A673 (cell line): Measurements from ENCODE around the gene MYMK. TPM values are rescaled to one million over a fixed set of nuclear protein-coding genes. Genes with fewer than 3 reads are reported as not detected.

Experiments
- BruUV-seq: library from RNA; stranded (reverse); fragments of 400-500 nt; replicated peaks from 2 replicates; lab custom pipeline; 2021; lab: Mats Ljungman, UMichigan
- CTCF ChIA-PET: fragments of 300-600 bp; sonication (Branson Sonifier 250); formaldehyde crosslinking; loops from one replicate; lab custom pipeline; 2022; ENCODE audit warnings: antibody characterized with exemption; lab: Charles Lee
- POLR2A ChIA-PET: fragments of 300-600 bp; sonication (Branson Sonifier 250); formaldehyde crosslinking; loops from one replicate; lab custom pipeline; 2022; ENCODE audit warnings: antibody characterized with exemption; ENCODE audit not compliant: low non-redundant PET; lab: Charles Lee
- DNase-seq: peaks from one replicate; pipeline ENCODE4 v3.0.0-alpha.2; 2015; ENCODE audit warnings: low spot score
- H3K27ac ChIP-seq: fragments of 200-600 bp; sonication (generic); 2 replicates; pipeline ENCODE4 v1.5.1; 2016; ENCODE audit warnings: mixed run types, low read depth, mild to moderate bottlenecking, mixed read lengths, antibody characterized with exemption, low read length; ENCODE audit not compliant: poor library complexity, severe bottlenecking
- H3K27me3 ChIP-seq: fragments of 200-600 bp; sonication (generic); replicated peaks from 2 replicates; pipeline ENCODE4 v1.6.1; 2017; ENCODE audit warnings: mixed run types, low read depth, mild to moderate bottlenecking, mixed read lengths, antibody characterized with exemption, low read length; ENCODE audit not compliant: insufficient read depth, poor library complexity
- H3K36me3 ChIP-seq: fragments of 200-600 bp; sonication (generic); 2 replicates; pipeline ENCODE4 v1.6.1; 2016; ENCODE audit warnings: mixed run types, mild to moderate bottlenecking, mixed read lengths, antibody characterized with exemption, low read length; ENCODE audit not compliant: insufficient read depth, poor library complexity, severe bottlenecking
- H3K4me1 ChIP-seq: fragments of 200-600 bp; sonication (generic); 2 replicates; pipeline ENCODE4 v1.6.1; 2017; ENCODE audit warnings: mixed run types, mild to moderate bottlenecking, mixed read lengths, antibody characterized with exemption, low read length; ENCODE audit not compliant: insufficient read depth, poor library complexity, severe bottlenecking
- H3K4me3 ChIP-seq: fragments of 200-600 bp; sonication (generic); 2 replicates; pipeline ENCODE4 v1.5.1; 2016; ENCODE audit warnings: low read depth, mixed run types, mild to moderate bottlenecking, mixed read lengths, low read length; ENCODE audit not compliant: poor library complexity, severe bottlenecking
- H3K9me3 ChIP-seq: fragments of 200-600 bp; sonication (generic); 2 replicates; pipeline ENCODE4 v1.6.1; 2016; ENCODE audit warnings: mixed run types, low read depth, mild to moderate bottlenecking, mixed read lengths, antibody characterized with exemption, low read length; ENCODE audit not compliant: poor library complexity, severe bottlenecking
- EZH2 ChIP-seq: fragments of 200-600 bp; sonication (generic); IDR thresholded peaks from 2 replicates; pipeline ENCODE4 v1.6.1; 2017; ENCODE audit warnings: borderline replicate concordance, low read depth, mild to moderate bottlenecking, mixed read lengths, antibody characterized with exemption, low read length; ENCODE audit not compliant: poor library complexity, severe bottlenecking
- intact Hi-C: fragments of 100-400 bp; cut with micrococcal nuclease; formaldehyde crosslinking; loops from one replicate; pipeline ENCODE4 v1.10.0; 2022; ENCODE audit not compliant: unreplicated experiment
- total RNA-seq: library from RNA; stranded (reverse); gene quantifications from 2 replicates; pipeline ENCODE4 v1.2.3, GENCODE V29; 2021
- TF ChIP-seq, protein P1 (sequence below): fragments of 300-800, 200-600 bp; sonication (generic); conservative IDR thresholded peaks from 2 replicates; pipeline ENCODE4 v1.5.1; 2017; ENCODE audit warnings: low read depth, mild to moderate bottlenecking, antibody characterized with exemption, low read length, moderate library complexity, mixed read lengths

MYMK gene
- total RNA-seq, 1 experiment from 2014 or later: not detected

DNA sequence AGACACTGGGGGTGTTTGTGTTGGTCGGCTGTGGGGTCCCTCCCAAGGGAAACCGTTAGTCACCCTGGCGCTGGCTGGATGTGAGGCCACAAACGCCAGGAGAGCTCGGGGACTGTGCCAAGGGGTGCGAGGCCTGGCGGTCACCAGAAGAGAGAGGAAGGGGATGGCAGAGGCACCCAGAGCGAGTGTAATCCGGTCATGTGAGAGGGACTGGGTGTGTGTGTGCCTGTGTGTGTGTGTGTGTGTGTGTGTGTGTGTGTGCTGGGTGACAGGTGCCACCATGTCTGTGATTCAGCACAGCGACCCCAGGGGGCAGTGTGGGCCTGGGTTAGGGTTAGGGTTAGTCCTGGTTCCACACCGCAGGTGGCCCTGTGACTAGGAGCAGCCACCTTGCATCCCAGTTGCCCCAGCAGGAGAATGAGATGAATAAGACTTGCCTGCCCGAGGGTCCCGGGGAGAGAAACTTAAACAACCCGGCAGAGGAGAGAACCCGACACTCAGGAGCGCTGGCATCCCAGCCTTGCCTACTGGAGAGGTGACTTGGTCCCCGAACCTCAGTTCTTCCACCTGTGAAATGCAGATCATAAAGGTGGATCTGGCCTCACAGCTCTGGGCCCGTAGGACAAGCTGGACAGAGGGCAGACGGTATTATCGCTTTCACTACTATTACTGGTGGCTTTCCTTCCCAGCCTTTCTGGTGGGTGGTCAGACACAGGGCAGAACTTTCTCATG lies 8.3 kb upstream of the MYMK start:
- H3K27me3 ChIP-seq: no peaks in the 10 kb centered on the region
- CTCF ChIA-PET: interaction anchor here (0.6 kb wide), 1 partner anchor 174 kb away, joined by 3 read pairs; no protein-coding TSS in a partner anchor
- H3K4me1 ChIP-seq: peaks cover 5% of the 10 kb centered on the region
- intact Hi-C loops: loop anchor here (1.0 kb wide), 1 partner anchor 182 kb away; no protein-coding TSS in a partner anchor
- no peaks in the 10 kb centered on the region for H3K9me3 ChIP-seq
- H3K36me3 ChIP-seq: no peaks in the 10 kb centered on the region
- DNase-seq: peak; percentile 77
- POLR2A ChIA-PET: no interaction called here
- H3K27ac ChIP-seq: no peak overlapping the region
- BruUV-seq: no TSS peak
- TF ChIP-seq, protein P1, sequence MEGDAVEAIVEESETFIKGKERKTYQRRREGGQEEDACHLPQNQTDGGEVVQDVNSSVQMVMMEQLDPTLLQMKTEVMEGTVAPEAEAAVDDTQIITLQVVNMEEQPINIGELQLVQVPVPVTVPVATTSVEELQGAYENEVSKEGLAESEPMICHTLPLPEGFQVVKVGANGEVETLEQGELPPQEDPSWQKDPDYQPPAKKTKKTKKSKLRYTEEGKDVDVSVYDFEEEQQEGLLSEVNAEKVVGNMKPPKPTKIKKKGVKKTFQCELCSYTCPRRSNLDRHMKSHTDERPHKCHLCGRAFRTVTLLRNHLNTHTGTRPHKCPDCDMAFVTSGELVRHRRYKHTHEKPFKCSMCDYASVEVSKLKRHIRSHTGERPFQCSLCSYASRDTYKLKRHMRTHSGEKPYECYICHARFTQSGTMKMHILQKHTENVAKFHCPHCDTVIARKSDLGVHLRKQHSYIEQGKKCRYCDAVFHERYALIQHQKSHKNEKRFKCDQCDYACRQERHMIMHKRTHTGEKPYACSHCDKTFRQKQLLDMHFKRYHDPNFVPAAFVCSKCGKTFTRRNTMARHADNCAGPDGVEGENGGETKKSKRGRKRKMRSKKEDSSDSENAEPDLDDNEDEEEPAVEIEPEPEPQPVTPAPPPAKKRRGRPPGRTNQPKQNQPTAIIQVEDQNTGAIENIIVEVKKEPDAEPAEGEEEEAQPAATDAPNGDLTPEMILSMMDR: peak; percentile 72
- TF ChIP-seq EZH2: no peak
- no peak overlapping the region for H3K4me3 ChIP-seq

DNA sequence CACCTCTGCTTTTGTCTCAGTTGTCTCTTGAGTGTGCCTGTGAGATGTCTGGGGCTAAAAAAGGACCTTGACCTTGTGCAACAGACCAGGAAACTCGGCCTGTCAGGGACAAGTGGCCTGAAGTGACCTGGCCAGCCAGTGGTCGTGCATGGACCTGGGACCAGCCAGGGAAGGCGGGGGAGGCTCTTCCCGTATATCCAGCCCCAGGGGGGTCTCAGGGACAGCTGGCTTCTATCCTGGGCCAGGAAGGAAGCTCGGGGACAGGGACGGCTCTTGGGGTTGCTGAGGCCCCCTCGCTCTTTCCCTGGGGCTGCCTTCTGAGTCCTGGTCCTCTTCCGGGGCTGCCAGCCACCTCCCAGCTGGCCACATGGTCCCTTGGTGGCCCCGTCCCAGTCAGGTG lies 6.5 kb upstream of the MYMK start:
- TF ChIP-seq EZH2: no peak
- TF ChIP-seq, protein P1: no peak
- no TSS peak for BruUV-seq
- POLR2A ChIA-PET: no interaction called here
- H3K27ac ChIP-seq: no peak overlapping the region
- H3K4me1 ChIP-seq: peaks cover 19% of the 10 kb centered on the region
- H3K36me3 ChIP-seq: no peaks in the 10 kb centered on the region
- intact Hi-C loops: no loop called here
- H3K4me3 ChIP-seq: no peak overlapping the region
- no peak for DNase-seq
- H3K27me3 ChIP-seq: no peaks in the 10 kb centered on the region
- CTCF ChIA-PET: no interaction called here
- H3K9me3 ChIP-seq: no peaks in the 10 kb centered on the region

DNA sequence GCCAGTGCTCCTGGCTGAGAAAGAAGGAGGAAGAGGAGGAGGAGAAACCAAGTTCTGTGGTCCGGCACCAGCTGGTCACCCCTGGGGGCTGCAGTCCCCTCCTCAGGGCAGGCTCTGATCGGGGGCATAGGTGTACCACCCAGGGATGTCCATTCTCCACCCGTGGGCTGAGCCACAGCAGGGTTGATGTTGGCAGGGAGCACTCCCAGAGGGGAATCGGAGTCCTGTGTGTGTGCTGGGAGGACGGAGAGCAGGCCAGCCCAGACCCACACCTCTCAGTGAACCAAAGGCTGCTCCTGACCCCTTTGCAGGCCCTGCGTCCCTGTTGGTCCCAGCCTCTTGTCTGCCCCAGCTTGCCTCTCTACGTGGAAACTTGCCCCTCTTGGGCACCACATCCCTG lies 5.1 kb upstream of the MYMK start:
- H3K27ac ChIP-seq: no peak overlapping the region
- H3K4me3 ChIP-seq: no peak overlapping the region
- CTCF ChIA-PET: no interaction called here
- H3K36me3 ChIP-seq: no peaks in the 10 kb centered on the region
- intact Hi-C loops: no loop called here
- BruUV-seq: no TSS peak
- peaks cover 24% of the 10 kb centered on the region for H3K4me1 ChIP-seq
- no peak for TF ChIP-seq EZH2
- no peak for DNase-seq
- H3K9me3 ChIP-seq: no peaks in the 10 kb centered on the region
- POLR2A ChIA-PET: no interaction called here
- H3K27me3 ChIP-seq: no peaks in the 10 kb centered on the region
